Measurements from ENCODE around the gene THBS3. TPM values are rescaled to one million over a fixed set of nuclear protein-coding genes. Genes with fewer than 3 reads are reported as not detected.

The THBS3 gene
- total RNA-seq, 1 experiment from 2014 or later, result 35.9 TPM

DNA sequence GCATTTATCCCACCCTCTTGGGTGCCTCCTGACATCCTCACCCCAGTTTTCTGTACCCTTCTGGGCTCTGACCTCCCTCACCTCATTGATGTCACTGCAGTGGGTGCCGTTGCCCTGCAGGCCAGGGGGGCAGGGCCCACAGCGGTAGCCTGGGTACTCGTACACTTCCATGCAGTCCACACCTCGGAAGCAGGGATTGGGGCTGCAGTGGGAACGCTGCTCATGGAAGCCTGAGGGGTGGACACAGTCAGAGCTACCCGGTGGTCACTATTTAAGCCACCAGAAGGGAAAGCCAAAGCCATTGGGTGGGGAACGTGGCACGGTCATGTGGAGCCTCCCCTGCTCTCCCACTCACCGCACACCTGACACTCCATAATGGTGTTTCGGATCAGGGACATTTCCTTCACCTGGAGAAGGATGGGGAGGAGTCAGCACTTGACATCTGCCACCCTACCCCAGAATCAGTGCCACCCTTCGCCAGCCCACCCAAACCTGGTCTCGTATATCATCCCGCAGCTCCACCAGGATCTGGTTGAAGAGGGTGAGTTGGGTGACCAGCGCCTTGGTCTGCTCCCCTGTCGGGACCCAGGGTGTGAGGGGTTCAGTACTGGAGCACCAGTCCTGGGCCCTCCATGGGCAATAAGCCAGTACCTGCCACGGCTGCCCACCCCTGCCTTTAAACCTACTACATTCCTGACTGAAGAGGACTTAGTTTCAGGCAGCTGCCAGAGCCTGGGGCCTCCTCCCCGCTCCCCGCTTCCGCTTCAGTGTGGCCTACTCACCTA, 4.8 kb downstream of the THBS3 start:
- BruUV-seq (replicated peaks), result no TSS peak
- H3K9me3 ChIP-seq (ENCODE audit: control insufficient read depth, insufficient read depth, low read depth, low read length), result no peaks in the 10 kb centered on the region
- in situ Hi-C loops (cut with HindIII; ENCODE audit: low pct_unique_long_range_greater_than_20kb, low sequenced_read_pairs), result no loop called here
- DNase-seq (ENCODE audit: low read depth, low spot score) (no peak), ATAC-seq (no peak)
- CTCF ChIA-PET, result no interaction called here
- no peaks in the 10 kb centered on the region for H3K27me3 ChIP-seq (ENCODE audit: control insufficient read depth, insufficient read depth, low read length)
- H3K4me1 ChIP-seq (ENCODE audit: control insufficient read depth, insufficient read depth, low read length), result peaks cover 10% of the 10 kb centered on the region
- TF ChIP-seq SIN3A (IDR thresholded peaks at IDR 0.05; ENCODE audit: borderline replicate concordance, insufficient read depth, low read depth, low read length) (no peak), POLR2AphosphoS5 (IDR thresholded peaks at IDR 0.05; ENCODE audit: low read depth, low read length) (no peak), TCF7L2 (IDR thresholded peaks at IDR 0.05; ENCODE audit: low read depth, low read length) (no peak)
- TF ChIP-seq, protein P1, sequence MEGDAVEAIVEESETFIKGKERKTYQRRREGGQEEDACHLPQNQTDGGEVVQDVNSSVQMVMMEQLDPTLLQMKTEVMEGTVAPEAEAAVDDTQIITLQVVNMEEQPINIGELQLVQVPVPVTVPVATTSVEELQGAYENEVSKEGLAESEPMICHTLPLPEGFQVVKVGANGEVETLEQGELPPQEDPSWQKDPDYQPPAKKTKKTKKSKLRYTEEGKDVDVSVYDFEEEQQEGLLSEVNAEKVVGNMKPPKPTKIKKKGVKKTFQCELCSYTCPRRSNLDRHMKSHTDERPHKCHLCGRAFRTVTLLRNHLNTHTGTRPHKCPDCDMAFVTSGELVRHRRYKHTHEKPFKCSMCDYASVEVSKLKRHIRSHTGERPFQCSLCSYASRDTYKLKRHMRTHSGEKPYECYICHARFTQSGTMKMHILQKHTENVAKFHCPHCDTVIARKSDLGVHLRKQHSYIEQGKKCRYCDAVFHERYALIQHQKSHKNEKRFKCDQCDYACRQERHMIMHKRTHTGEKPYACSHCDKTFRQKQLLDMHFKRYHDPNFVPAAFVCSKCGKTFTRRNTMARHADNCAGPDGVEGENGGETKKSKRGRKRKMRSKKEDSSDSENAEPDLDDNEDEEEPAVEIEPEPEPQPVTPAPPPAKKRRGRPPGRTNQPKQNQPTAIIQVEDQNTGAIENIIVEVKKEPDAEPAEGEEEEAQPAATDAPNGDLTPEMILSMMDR (IDR thresholded peaks at IDR 0.05), result no peak
- TF ChIP-seq, protein P2, sequence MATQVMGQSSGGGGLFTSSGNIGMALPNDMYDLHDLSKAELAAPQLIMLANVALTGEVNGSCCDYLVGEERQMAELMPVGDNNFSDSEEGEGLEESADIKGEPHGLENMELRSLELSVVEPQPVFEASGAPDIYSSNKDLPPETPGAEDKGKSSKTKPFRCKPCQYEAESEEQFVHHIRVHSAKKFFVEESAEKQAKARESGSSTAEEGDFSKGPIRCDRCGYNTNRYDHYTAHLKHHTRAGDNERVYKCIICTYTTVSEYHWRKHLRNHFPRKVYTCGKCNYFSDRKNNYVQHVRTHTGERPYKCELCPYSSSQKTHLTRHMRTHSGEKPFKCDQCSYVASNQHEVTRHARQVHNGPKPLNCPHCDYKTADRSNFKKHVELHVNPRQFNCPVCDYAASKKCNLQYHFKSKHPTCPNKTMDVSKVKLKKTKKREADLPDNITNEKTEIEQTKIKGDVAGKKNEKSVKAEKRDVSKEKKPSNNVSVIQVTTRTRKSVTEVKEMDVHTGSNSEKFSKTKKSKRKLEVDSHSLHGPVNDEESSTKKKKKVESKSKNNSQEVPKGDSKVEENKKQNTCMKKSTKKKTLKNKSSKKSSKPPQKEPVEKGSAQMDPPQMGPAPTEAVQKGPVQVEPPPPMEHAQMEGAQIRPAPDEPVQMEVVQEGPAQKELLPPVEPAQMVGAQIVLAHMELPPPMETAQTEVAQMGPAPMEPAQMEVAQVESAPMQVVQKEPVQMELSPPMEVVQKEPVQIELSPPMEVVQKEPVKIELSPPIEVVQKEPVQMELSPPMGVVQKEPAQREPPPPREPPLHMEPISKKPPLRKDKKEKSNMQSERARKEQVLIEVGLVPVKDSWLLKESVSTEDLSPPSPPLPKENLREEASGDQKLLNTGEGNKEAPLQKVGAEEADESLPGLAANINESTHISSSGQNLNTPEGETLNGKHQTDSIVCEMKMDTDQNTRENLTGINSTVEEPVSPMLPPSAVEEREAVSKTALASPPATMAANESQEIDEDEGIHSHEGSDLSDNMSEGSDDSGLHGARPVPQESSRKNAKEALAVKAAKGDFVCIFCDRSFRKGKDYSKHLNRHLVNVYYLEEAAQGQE (IDR thresholded peaks at IDR 0.05; ENCODE audit: insufficient read depth in 1 of 2, low read depth in 2 of 2, low read length in 1 of 2), result no peak
- no peak overlapping the region for H3K27ac ChIP-seq (ENCODE audit: low read length)
- intact Hi-C loops (cut with micrococcal nuclease; ENCODE audit: unreplicated experiment), result no loop called here
- no peak overlapping the region for H3K4me3 ChIP-seq (ENCODE audit: low read depth in 2 of 2, low read length in 2 of 2)
- 0 out of 2 replicates have a peak, but pooled peaks cover under 1% of the 10 kb centered on the region for H3K36me3 ChIP-seq (ENCODE audit: control insufficient read depth, insufficient read depth, low read length)
- POLR2A ChIA-PET, result interaction anchor here (0.7 kb wide), 1 partner anchor 92 kb away, joined by 3 read pairs; no protein-coding TSS in a partner anchor

DNA sequence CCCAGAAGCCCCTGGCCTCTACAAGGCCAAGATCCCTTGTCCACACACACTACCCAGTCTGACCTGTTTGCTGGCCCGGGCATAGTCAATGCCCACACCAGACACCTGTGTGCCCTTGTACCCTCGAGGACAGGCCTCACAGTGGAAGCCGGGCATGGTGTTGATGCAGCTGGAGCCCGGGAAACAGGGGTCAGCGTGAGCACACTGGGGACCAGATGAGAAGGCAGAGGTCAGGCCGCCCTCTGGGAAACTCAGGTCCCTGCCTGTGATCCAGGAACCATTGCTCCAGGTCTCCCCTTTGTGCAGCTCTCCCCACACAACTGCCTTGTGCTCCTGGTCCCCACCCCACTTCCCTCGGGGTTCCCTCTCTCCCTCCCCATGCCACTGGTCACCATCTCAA, 5.5 kb downstream of the THBS3 start:
- in situ Hi-C loops (cut with HindIII; ENCODE audit: low pct_unique_long_range_greater_than_20kb, low sequenced_read_pairs), result no loop called here
- TF ChIP-seq SIN3A (IDR thresholded peaks at IDR 0.05; ENCODE audit: borderline replicate concordance, insufficient read depth, low read depth, low read length) (no peak), TCF7L2 (IDR thresholded peaks at IDR 0.05; ENCODE audit: low read depth, low read length) (no peak), POLR2AphosphoS5 (IDR thresholded peaks at IDR 0.05; ENCODE audit: low read depth, low read length) (0 out of 2 replicates have a peak, but pooled peaks have one; percentile 16)
- TF ChIP-seq, protein P1 (IDR thresholded peaks at IDR 0.05), result no peak
- TF ChIP-seq, protein P2 (IDR thresholded peaks at IDR 0.05; ENCODE audit: insufficient read depth in 1 of 2, low read depth in 2 of 2, low read length in 1 of 2), result no peak
- no peaks in the 10 kb centered on the region for H3K9me3 ChIP-seq (ENCODE audit: control insufficient read depth, insufficient read depth, low read depth, low read length)
- no TSS peak for BruUV-seq (replicated peaks)
- no peak overlapping the region for H3K27ac ChIP-seq (ENCODE audit: low read length)
- no peak for DNase-seq (ENCODE audit: low read depth, low spot score)
- POLR2A ChIA-PET, result no interaction called here
- 0 out of 2 replicates have a peak, but pooled peaks cover 3% of the 10 kb centered on the region for H3K36me3 ChIP-seq (ENCODE audit: control insufficient read depth, insufficient read depth, low read length)
- no peak overlapping the region for H3K4me3 ChIP-seq (ENCODE audit: low read depth in 2 of 2, low read length in 2 of 2)
- H3K4me1 ChIP-seq (ENCODE audit: control insufficient read depth, insufficient read depth, low read length), result peaks cover 4% of the 10 kb centered on the region
- H3K27me3 ChIP-seq (ENCODE audit: control insufficient read depth, insufficient read depth, low read length), result no peaks in the 10 kb centered on the region
- ATAC-seq, result no peak
- CTCF ChIA-PET, result no interaction called here
- intact Hi-C loops (cut with micrococcal nuclease; ENCODE audit: unreplicated experiment), result no loop called here
